ENCODE measurements around the gene ADGRV1.
A peak's percentile ranks its signal among the peaks of the same experiment; 100 is the strongest.

The ADGRV1 gene

DNA sequence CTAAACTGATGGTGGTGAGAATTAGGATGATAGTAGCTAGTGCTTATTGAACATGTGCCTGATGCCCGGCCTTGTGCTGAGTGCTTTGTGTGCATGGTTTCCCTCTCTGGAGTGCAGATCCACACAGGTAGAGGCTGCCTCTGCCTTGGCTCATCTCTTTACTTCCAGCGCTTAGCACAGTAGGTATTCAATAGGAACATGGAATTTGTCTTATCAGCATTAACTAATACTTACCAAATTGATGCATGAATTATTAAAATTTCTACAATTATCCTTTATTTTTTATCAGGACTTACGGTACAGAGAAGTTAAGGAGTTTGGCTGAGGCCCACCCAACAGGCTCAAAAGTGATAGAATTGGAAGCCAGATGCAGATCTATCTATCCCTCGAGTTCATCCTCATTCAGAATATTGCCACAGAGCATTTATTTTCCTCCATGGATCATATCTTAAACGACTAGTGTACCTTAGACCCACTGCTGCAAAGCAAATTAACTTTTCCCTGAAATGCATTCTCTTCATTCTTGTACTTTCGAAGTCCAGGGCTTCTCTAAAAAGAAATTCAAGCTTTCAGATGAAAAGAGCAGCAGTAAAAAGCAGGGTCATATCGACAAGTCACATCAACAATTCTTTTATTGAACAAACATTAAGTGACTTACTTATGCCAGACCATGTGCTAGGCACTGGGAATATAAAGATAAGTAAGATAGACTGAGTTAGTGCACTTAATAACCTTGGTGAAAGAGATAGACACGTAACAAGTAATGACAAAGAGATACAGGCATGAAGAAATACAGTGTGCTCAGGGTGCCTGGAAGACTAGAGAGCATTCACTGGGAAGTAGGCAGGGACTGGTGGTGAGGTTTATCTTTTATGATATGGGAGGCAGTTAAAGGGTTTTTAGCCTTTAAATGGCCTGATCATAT, 534.5 kb downstream of the ADGRV1 start:
- DNase-seq = no peak

DNA sequence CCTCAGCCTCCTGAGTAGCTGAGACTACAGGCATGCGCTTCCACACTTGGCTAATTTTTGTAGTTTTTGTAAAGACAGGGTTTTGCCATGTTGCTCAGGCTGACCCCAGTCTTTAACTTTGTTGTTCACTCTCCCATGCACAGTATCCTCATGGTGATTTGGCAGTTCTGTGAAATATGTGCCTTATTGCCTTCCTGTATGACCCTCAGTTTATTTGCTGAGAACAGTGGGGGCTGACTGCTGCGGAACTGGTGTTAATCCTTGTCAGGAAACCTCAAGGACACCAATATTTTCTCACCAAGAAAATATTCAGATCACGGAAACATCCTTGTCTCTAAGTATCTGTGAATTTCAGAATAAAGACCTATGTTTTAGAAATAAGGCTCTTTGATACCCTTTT, 536.7 kb downstream of the ADGRV1 start:
- no peak for DNase-seq

DNA sequence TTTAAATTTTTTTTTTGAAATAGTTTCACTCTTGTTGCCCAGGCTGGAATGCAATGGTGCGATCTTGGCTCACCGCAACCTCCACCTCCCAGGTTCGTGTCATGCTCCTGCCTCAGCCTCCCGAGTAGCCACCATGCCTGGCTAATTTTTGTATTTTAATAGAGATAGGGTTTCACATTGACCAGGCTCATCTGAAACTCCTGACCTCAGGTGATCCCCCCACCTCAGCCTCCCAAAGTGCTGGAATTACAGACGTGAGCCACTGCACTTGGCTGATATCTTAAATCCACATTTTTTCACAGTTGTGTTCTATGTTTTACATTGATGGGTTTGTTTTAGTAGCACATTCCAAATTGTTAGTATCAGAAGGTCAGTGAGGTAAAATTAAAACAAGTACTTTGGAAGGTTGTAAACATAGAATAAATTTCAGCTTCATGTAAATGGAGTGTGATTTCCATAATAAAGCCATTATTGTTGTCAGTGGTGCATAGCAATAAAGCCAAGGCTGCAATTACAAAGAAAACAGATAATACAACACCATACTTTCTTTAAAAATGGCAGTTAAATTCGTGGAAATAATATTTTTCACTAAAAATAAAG, 537.3 kb downstream of the ADGRV1 start:
- DNase-seq = no peak

DNA sequence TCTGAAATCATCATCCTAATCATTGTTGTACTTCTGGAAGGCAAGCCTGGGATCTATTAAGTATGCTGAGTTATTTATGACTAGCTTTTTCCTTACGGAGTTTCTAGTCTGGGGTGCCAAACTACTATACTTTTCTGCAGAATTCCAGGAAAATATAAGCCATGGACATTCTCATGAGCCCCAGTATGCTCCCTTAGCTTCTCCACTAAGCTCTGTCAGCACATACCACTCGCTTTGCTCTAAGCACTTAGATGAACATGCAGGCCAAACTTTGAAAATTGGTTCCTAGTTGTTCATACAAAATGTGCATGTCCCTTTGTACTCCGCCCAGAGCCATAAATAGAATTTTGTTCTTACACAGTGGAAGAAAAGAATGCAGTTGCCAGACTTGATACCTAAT, 539.9 kb downstream of the ADGRV1 start:
- no peak for DNase-seq

DNA sequence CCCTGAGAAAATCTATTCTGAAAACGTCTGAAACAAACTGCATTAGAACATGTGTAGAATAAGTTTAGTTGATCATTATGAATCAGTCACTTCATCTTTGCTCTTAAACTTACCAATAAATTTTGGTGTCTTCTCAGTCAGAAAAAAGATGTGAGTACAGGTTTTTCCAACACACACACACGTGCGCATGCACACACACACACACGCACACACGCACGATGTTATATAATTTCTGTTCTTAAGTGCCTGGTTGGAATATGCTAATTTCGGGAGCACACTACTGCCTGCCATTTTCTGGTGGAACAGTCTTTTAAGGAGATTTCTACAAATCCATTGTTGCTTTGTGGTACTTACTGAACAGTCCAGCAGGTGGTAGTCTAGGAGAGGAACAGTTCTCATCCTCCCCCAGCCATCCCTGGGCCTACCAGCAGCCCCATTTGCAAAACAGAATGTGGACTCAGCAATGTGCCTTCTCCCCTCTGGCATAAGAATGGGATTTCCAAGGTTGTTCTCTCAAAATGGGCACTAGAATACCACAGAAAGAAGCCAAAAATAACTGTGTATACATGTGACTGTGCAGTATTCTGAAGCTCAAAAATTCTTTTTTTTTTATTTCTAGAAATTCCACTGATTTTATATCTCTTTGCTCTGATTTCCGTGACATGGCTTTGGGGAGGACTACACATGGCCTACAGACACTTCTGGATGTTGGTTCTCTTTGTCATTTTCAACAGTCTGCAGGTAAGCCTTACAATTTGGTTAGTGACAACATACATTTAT, 543.2 kb downstream of the ADGRV1 start:
- DNase-seq = peak; percentile 95 to 96

DNA sequence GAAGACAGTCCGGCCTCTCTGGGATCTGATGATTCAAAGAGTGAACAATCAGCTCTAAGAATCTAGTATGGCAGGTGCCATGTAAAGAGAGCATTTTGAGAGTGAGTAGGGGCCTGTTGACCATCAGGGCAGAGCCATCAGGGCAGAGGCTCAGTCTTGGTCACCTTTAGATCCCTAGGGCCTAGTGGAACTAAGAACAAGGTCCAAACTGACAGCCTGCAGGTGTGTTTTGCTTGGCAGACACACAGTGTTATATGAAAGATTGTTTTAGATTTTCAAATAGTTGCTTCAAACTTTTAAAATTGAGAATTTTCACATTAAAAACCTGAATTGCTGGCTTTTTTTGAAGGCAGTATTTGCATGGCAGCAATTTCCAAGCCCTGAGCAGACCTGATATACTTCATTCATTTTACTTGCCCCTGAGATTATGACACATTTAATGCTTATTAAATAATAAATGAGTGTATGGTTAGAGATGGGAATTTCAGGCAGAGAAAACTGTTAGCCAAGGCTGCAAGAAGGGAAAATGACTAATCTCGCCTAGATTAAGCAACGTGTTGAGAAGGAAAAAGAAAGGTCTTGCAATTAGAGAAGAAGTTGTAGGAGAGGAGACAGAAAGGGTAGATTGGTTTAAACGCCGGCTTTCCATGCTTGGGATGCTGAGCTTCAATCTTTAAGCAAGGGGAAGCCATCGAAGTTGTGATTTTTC, 544.9 kb downstream of the ADGRV1 start:
- peak; percentile 91 to 93 for DNase-seq

DNA sequence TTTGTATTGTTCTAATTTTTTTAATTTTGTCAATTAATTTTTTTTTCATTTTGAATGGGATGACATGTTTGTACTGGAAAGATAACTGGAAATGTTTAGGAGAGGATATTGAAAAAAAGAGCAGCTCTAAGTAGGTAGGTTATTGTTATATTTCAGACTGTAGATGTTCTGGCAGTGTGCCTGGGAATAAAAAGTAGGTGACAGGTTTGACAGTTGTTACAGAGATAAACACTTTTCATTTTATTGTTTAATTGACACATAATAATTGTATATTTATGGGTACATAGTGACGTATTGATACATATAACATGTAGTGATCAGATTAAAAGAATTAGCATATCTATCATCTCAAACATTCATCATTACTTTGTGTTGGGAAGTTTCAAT, 545.5 kb downstream of the ADGRV1 start:
- no peak for DNase-seq

DNA sequence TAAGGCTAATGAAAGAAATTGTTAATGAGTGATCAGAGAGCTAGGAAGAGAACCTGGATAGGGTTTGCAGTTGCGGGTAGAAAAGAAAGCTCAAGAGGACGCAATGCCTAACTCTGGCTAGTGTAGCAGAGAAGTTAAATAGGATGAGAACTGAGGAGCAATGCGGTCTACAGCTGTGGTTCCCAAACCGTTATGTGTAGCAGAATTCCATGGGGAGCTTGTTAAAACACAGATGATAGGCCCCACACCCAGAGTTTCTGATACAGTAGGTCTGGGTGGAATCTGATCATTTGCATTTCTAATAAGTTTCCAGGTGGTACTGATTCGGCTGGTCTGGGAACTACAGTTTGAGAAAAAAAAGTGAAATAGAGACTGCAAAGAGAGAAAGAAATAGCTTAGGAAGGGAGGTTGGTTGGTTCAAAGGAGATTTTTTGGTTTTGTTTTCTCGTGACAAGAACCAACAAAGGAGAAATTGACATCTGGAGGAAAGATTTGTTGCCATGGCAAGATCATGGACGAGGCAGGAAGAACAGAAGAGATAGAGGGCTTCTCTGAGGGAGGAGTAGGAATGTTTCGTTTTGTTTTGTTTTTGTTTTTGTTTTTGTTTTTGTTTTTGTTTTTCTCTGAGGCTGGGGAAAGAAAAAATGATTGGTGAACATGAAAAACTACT, 548.4 kb downstream of the ADGRV1 start:
- DNase-seq = no peak

DNA sequence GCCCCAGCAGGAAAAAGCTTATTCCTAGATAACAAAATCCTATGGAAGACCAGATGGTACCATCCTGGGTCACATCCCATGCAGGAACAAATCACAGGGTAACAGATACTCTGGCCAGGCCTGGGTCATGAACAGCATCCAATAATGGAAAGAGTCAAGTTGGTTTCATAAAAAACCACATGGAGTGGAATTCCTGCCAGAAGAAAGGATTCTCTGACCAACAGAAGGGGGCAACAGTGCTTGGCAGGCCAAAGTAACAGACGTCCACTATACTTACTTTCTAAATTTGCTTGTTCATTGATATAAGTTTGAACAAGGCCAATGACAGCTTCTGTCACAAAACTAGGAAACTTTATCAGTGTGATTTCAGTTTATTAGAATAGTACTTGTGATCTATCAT, 551.0 kb downstream of the ADGRV1 start:
- no peak for DNase-seq

DNA sequence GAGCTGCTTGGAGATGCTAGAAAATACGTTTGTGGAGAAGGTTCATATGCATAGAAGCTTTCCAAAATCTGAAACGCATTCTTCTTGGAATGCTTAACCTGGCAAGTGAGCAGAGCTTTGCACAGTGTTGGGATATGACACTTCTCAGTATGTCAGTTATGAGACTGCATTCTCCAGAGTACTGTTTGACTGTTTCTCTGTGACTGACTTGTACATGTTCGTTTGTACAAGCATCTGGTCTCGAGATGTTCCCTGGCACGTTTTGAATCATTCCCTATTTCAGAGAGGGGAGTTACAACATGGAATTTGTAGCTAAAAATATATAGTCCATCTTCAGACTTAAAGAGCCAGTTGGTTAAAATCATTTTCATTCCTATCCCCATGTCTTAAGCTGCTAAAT, 552.1 kb downstream of the ADGRV1 start:
- DNase-seq = no peak

DNA sequence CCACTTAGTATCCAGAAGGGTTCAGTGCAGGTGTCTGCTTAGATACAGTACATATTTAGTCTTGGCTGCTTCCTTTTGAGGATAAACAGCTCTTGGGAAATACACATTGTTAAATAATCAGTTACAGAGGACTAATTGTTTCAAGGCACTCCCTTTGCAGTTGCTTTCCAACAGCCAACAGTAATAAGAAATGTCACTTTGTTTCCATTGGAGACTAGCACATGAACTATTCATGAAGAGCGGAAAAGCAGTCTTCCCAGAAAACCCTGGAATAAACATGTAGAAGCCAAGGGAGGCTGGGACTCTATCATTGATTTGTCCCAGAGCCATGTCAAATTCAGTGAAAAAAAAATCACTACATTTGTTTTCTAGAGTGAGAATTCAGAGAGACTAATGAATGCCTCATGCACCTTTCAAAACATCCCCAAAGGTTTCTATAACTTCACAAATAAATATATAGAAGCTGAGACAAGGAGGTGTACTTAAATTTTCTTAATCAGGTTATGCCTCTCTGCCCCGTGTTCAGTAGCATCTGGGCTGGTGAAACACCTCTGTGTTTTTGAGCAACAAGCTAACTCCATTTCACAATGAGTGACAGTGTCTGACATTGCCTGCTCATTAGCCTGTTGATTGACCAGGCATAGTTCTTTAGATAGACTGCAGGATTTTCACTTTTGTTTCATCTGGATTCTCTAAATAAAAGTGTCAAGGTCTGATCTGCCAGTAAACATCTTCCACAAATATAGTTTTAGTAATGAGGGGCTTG, 553.1 kb downstream of the ADGRV1 start:
- DNase-seq = peak; percentile 30 to 42

DNA sequence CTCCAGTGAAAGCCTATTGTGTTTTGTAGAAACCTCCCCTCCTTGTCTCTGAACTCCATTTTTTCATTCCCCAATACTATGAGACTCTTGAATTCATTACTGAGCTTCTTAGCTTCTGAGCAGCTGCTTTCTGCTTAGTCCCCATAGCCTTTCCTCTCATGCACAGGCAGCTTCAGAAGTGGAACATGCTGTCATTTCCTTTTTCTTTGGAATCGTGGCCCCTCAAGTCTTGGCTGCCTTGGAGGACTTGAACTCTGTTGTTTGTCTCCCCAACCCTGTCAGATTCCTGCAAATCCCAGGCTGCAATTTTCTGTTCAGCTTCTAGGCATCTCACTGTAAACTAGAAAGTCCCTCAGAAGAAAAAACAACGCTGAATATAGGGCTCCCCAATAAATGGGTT, 556.1 kb downstream of the ADGRV1 start:
- DNase-seq = no peak

DNA sequence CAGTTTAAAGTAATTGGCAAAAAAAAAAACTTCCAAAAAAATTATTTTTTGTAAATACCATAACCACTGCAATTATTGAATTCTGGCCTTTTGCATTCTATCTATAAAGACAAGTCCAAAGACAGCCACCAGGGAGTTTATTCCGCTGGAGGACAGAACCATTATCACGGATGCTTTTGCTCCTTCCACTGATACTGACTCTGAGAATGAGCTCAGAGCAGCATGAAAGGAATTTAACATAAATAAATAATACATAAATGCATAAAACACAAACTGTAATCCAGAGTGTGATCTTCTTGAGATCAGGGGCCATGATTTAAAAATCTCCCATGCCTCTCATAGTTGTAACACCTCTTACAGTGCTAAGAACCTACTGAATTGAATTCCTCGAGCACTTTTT, 559.8 kb downstream of the ADGRV1 start:
- no peak for DNase-seq

DNA sequence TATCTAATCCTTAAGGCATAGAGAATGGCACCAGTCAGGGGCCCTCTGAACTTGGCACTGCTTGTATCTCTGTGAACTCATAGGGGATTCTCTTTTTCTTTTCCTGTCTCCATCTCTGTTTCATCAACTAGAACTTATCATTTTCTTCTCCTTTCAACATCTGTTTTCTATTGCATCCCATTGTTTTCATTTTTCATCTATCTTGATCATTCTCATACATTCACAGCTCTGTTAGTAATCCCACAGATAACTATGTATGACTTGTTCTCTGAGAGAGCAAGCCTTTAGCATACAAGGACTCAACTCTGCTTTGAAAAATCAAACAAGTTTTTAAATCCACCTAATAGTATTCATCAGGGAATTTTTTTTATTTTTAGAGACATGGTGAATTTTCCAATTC, 560.2 kb downstream of the ADGRV1 start:
- no peak for DNase-seq

DNA sequence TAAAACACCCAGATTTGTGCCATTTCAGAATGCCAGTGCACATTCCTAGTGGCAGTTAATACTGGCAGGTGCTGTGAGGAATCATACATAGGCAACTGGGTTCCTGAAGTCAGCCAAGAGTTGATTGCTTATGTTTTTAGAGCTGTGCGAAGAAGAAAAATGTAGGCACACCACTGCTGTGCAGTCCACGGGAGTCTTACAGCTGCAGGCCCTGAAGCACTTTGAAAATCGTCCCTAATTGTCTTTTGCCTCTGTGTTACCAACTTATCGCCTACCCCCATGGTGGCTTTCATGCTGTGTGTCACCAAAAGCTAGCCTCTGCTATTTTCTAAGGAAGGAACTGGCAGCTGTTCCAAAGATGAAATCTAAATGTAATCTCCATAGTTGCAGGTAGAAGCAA, 560.6 kb downstream of the ADGRV1 start:
- DNase-seq = no peak

DNA sequence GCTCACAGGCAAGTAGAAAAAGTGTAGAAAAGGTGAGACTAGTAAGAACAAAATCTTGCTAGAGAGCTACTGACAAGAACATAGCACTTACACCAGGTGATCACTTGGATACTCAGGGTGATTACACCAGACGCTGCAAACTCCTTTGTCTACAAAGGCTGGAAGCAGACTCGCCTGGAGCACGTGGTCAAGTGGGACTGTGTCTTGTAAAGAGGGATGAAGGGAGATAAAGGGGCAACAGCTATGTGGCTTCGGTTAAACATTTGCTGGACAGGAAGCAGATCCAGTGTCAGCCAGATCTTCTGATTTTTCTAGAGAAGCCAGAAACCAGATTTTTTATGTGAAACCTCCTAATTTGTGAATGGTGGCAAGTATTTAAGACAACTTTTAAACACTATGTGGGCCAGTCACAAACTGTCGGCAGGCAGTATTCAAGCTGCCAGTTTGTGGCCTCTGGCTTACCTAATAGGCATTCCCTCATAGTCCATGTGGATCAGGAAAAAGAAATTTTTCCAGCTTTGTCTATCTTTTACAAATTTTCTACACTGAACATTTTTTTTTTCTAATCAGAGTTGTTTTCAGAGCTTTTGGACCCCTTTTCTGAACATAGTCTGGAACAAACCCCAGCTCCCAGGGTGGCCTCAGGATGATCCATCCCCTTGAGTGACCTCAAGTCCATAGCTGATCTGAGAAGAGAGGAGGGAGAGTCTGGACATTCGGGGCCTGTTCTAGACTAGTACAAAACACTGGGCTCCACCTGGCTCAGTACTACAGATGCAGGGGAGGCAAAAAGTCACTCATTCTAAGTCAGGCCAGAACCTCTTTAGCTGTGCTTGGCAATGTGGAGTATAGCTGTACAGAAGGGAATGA, 561.6 kb downstream of the ADGRV1 start:
- DNase-seq = no peak

DNA sequence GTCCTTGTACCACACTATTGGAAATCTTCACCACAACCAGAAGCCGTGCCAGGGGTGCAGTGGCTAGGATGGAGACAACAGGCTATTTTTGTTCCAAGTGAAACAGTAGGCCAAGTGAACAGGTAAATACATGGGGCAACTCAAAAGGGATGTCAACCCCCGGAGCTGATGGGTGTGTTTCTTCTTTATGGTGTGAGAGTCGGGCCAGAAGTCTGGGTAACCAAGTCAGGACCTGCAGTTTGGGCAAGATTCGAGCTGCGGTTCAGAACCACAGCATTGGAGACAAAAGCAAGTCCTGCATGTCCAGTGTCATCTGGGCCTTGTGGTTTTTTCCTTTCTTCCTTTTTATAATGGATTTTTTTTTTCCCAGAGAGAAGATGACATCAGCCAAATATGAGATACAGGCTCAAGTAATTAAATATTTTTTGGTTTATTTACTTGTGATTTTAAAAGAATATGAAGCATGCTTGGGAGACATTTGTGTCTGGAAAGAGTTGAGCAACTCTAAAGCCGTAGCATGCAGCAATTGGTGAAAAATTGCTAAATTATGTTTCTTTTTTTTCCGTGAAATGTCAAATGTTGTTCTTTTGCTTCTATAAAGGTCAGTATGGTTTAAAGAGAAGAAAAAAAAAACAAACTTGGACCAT, 562.9 kb downstream of the ADGRV1 start:
- no peak for DNase-seq

DNA sequence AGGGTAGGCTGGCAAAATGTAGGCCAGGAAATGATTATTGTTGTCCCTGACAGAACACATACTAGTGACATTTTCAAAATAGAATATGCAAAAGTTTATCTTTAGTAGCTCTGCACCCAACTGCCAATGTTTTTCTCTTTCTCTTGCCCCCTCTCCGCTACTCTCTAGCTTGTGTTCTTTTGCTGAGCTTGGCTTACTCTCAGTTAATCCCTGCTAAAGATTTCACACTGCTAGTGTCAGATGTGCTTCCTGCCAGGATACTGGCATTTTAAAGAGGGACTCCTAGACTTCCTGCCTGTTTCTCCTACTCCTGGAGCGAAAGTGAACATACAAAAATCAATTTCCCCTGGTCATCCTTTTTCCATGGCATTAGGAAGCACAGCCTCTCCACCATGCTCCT, 564.1 kb downstream of the ADGRV1 start:
- no peak for DNase-seq

DNA sequence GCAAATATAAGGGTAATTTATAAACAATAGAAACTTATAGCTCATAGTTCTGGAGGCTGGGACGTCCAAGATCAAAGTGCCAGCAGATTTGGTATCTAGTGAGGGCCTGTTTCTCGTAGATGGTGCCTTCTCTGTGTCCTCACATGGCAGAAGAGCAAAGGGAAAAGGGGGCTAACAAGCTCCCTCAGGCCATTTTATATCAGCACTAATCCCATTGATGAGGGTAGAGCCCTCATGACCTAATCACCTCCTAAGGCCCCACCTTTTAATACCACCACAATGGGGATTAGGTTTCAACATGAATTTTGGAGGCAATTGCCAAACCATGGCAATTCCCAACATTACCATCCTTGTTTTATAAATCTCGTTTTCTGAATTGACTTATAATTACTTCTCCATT, 564.7 kb downstream of the ADGRV1 start:
- no peak for DNase-seq

DNA sequence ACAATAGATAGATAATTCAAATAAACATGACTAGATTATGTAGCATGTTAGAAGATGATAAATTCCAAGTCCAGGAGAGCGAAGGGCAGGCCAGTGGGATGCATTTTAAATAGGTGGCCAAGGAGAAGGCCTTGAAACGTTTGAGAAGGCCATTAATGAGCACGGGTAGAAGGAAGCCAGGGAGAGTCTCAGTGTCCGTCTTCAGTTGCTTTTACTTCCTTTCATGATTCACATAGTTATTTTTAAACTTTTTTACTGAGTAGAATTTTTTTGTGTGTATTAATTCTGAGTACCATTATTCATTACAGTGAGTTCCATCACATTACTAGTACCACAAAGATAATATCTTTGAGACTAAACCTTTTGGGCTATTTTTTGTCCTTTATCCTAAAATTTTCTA, 565.3 kb downstream of the ADGRV1 start:
- no peak for DNase-seq
